ENCODE measurements around the gene MAD2L2. TPM values are rescaled to one million over a fixed set of nuclear protein-coding genes. Genes with fewer than 3 reads are reported as not detected.
A peak's percentile ranks its signal among the peaks of the same experiment; 100 is the strongest.

MAD2L2 gene
- total RNA-seq, 1 donor from 2014 or later = 48.0 TPM

DNA sequence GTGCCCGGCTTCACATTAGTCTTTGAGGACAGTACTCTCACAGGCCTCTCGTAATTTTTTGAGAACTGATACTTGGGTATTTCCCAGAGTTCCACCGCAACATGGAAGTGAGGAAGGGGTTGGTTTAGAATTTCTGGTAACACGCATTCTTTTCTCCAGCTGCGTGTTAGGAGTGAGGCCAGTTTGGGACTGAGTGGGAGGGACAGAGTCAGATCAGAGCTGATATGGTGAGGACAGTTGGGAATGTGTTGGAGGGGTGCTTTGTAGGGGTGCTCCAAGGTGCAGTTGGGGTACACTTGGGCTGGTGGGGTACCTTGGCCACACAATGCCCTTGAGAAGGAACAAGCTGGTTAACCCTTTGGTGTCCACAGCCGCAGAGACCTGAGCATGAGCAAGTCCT is 10.2 kb downstream of the MAD2L2 start:
- Mint-ChIP-seq H3K4me3 (ENCODE audit: unreplicated experiment) (no peak overlapping the region), H3K9me3 (ENCODE audit: unreplicated experiment) (no peaks in the 10 kb centered on the region), H3K36me3 (ENCODE audit: unreplicated experiment) (peaks cover 11% of the 10 kb centered on the region), H3K4me1 (ENCODE audit: unreplicated experiment) (no peaks in the 10 kb centered on the region), H3K27me3 (ENCODE audit: unreplicated experiment) (no peaks in the 10 kb centered on the region), H3K27ac (ENCODE audit: unreplicated experiment) (no peak overlapping the region)
- TF ChIP-seq, protein P1, sequence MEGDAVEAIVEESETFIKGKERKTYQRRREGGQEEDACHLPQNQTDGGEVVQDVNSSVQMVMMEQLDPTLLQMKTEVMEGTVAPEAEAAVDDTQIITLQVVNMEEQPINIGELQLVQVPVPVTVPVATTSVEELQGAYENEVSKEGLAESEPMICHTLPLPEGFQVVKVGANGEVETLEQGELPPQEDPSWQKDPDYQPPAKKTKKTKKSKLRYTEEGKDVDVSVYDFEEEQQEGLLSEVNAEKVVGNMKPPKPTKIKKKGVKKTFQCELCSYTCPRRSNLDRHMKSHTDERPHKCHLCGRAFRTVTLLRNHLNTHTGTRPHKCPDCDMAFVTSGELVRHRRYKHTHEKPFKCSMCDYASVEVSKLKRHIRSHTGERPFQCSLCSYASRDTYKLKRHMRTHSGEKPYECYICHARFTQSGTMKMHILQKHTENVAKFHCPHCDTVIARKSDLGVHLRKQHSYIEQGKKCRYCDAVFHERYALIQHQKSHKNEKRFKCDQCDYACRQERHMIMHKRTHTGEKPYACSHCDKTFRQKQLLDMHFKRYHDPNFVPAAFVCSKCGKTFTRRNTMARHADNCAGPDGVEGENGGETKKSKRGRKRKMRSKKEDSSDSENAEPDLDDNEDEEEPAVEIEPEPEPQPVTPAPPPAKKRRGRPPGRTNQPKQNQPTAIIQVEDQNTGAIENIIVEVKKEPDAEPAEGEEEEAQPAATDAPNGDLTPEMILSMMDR (IDR thresholded peaks at IDR 0.05) = no peak
- no peak for DNase-seq (ENCODE audit: extremely low spot score, unreplicated experiment)

DNA sequence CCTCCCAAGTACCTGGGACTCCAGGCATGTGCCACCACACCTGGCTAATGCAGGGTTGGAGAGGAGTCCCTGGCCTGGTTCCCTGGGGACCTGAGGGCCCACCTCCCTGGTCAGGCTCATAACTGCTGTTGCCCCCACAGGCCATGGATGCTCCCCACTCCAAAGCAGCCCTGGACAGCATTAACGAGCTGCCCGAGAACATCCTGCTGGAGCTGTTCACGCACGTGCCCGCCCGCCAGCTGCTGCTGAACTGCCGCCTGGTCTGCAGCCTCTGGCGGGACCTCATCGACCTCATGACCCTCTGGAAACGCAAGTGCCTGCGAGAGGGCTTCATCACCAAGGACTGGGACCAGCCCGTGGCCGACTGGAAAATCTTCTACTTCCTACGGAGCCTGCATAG is 12.4 kb downstream of the MAD2L2 start:
- H3K4me3 Mint-ChIP-seq (ENCODE audit: unreplicated experiment) = no peak overlapping the region
- peaks cover 6% of the 10 kb centered on the region for H3K36me3 Mint-ChIP-seq (ENCODE audit: unreplicated experiment)
- H3K27ac Mint-ChIP-seq (ENCODE audit: unreplicated experiment) = no peak overlapping the region
- no peaks in the 10 kb centered on the region for H3K27me3 Mint-ChIP-seq (ENCODE audit: unreplicated experiment)
- DNase-seq (ENCODE audit: extremely low spot score, unreplicated experiment) = no peak
- TF ChIP-seq, protein P1 (IDR thresholded peaks at IDR 0.05) = no peak
- H3K9me3 Mint-ChIP-seq (ENCODE audit: unreplicated experiment) = no peaks in the 10 kb centered on the region
- H3K4me1 Mint-ChIP-seq (ENCODE audit: unreplicated experiment) = no peaks in the 10 kb centered on the region

DNA sequence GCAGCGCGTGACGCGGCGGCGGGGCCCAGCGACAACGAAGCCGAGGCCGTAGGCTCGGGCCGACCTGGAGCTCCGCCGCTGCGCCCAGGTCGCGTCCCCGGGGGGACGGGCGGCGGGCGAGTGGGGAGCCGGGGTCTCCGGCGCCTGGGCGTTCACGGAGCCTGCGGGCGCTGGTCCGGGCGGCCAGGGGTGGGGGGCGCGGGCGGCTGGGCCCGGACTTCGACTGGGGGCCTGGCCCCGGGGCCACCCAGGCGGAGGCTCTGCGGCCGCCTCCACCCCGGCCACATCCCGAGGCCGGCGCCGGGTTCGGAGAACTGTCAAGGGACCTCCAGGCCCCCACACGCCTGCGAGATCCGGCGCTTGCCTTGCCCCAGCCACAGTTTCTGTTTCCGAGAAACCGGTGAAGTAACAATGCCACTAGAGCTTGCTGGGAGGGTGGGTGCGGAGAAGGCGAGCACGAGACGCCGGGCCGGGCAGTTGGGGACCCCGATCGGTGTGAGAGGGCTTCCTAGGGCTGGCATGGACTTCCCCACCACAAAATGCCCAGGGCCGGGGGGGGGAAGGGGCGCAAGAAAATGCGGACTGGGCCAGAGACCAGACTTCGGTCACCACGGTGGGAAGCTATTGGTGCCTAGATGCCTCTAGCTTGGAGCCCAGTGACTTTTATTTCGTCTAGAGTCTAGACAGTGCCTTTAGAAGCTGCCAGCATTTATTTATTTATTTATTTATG is 16.4 kb downstream of the MAD2L2 start:
- Mint-ChIP-seq H3K4me1 (ENCODE audit: unreplicated experiment) (no peaks in the 10 kb centered on the region), H3K9me3 (ENCODE audit: unreplicated experiment) (no peaks in the 10 kb centered on the region), H3K27ac (ENCODE audit: unreplicated experiment) (peak overlapping the region; percentile 38), H3K36me3 (ENCODE audit: unreplicated experiment) (peaks cover 9% of the 10 kb centered on the region), H3K27me3 (ENCODE audit: unreplicated experiment) (no peaks in the 10 kb centered on the region), H3K4me3 (ENCODE audit: unreplicated experiment) (peak overlapping the region; percentile 75)
- TF ChIP-seq, protein P1 (IDR thresholded peaks at IDR 0.05) = no peak
- DNase-seq (ENCODE audit: extremely low spot score, unreplicated experiment) = peak; percentile 81

DNA sequence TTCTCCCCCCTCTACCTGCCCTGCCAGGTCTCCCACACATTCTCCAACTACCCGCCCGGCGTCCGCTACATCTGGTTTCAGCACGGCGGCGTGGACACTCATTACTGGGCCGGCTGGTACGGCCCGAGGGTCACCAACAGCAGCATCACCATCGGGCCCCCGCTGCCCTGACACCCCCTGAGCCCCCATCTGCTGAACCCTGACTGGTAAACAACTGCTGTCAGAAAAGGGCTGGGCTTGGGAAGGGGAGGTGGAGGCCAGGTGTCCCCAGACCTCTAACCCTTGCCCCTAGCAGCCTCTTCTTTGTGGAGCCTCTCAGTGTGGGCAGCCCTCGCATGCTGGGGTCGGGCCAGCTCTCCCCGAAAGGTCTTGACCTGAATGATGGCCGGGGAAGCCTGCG is 19.8 kb downstream of the MAD2L2 start:
- Mint-ChIP-seq H3K4me1 (ENCODE audit: unreplicated experiment) (no peaks in the 10 kb centered on the region), H3K4me3 (ENCODE audit: unreplicated experiment) (no peak overlapping the region), H3K27me3 (ENCODE audit: unreplicated experiment) (no peaks in the 10 kb centered on the region), H3K27ac (ENCODE audit: unreplicated experiment) (no peak overlapping the region), H3K9me3 (ENCODE audit: unreplicated experiment) (no peaks in the 10 kb centered on the region), H3K36me3 (ENCODE audit: unreplicated experiment) (peaks cover 6% of the 10 kb centered on the region)
- TF ChIP-seq, protein P1 (IDR thresholded peaks at IDR 0.05) = no peak
- DNase-seq (ENCODE audit: extremely low spot score, unreplicated experiment) = peak; percentile 80

DNA sequence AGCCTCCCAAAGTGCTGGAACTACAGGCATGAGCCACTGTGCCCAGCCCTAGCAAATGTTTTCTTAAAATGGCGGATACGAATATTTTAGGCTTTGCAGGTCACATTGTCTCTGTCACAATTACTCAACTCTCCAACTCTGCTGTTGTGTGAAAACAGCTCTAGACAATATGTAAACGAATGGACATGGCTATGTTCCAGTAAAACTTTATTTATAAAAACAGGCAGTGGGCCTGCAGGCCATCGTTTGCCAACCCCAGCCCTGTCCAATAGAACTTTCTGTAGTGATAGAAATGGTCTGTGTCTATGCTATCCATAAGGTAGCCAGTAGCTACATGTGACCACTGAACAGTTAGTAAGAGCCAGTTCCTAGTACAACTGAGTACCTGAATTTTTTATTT is 21.2 kb downstream of the MAD2L2 start:
- Mint-ChIP-seq H3K4me1 (ENCODE audit: unreplicated experiment) (peaks cover 7% of the 10 kb centered on the region), H3K4me3 (ENCODE audit: unreplicated experiment) (no peak overlapping the region), H3K27me3 (ENCODE audit: unreplicated experiment) (no peaks in the 10 kb centered on the region), H3K36me3 (ENCODE audit: unreplicated experiment) (peaks cover 6% of the 10 kb centered on the region), H3K27ac (ENCODE audit: unreplicated experiment) (no peak overlapping the region), H3K9me3 (ENCODE audit: unreplicated experiment) (no peaks in the 10 kb centered on the region)
- TF ChIP-seq, protein P1 (IDR thresholded peaks at IDR 0.05) = no peak
- DNase-seq (ENCODE audit: extremely low spot score, unreplicated experiment) = no peak

All from osteocyte (in vitro differentiated cells).